Adrenal gland (tissue), 12 donors: ENCODE data around the gene PPP1R12C. TPM values are rescaled to one million over a fixed set of nuclear protein-coding genes. Genes with fewer than 3 reads are reported as not detected.
A peak's percentile ranks its signal among the peaks of the same experiment; 100 is the strongest.

Experiments
- DNase-seq, 7 donors: peaks; one replicate each; pipeline ENCODE4 v3.0.0-alpha.2; 2019 to 2020
- H3K27ac ChIP-seq, 5 donors: fragments of 200-600 bp; sonication (generic) in 4 of 5; 1 replicate in 3 of 5; 2 replicates in 2 of 5; pipeline versions ENCODE4 v1.5.1 to v1.8.0; 2016 to 2020; ENCODE audit warnings: mild to moderate bottlenecking in 1 of 5
- H3K27me3 ChIP-seq: fragments of 200-600 bp; 2 replicates; pipeline ENCODE4 v1.8.0; 2021
- H3K36me3 ChIP-seq, 2 donors: fragments of 200-600 bp; replicated peaks in 1 of 2; 1 replicate in 1 of 2; 2 replicates in 1 of 2; pipeline versions ENCODE4 v1.5.1 to v1.8.0; 2018 to 2022
- H3K4me1 ChIP-seq, 2 donors: fragments of 200-600 bp; replicated peaks in 1 of 2; 1 replicate in 1 of 2; 2 replicates in 1 of 2; pipeline versions ENCODE4 v1.5.1 to v1.8.0; 2018 to 2021
- H3K4me3 ChIP-seq, 4 donors: fragments of 200-600 bp; sonication (generic) in 3 of 4; one replicate each; pipeline ENCODE4 v1.5.1; 2016 to 2018
- H3K9me3 ChIP-seq, 3 donors: fragments of 200-600 bp; sonication (generic) in 1 of 3; replicated peaks in 1 of 3; 1 replicate in 2 of 3; 2 replicates in 1 of 3; pipeline versions ENCODE4 v1.5.1 to v1.8.0; 2016 to 2021
- CTCF ChIP-seq, 6 experiments: fragments of 450-650 bp in 4 of 6; fragments of 200-600 bp in 2 of 6; sonication (generic) in 1 of 6; IDR thresholded peaks; 1 replicate in 5 of 6; 2 replicates in 1 of 6; pipeline versions ENCODE4 v1.5.1 to v1.8.0; 2016 to 2021; ENCODE audit warnings: antibody characterized with exemption in 6 of 6, mild to moderate bottlenecking in 2 of 6, moderate library complexity in 1 of 6
- POLR2A ChIP-seq, 2 donors: fragments of 450-650 bp; IDR thresholded peaks; one replicate each; pipeline ENCODE4 v1.6.1; 2017; ENCODE audit warnings: antibody characterized with exemption in 2 of 2, mild to moderate bottlenecking in 2 of 2, moderate library complexity in 1 of 2
- WGBS, 4 donors: extraction: QIAGEN DNeasy Blood & Tissue Kit in 2 of 4; methylation state at CpG; one replicate each; pipeline versions ENCODE4 v1.1.5 to v1.1.7; 2013 to 2017; 5-methylcytosine and 5-hydroxymethylcytosine counted together
- intact Hi-C, 2 donors: fragments of 100-400 bp; cut with DNase I; formaldehyde crosslinking; loops; one replicate each; pipeline versions ENCODE4 v1.14.1 to v1.15.0; 2022 to 2023
- polyA plus RNA-seq, 3 donors: library from polyadenylated mRNA; stranded (reverse); fragments of 200-250 nt in 2 of 3; fragments of 350-450 nt in 1 of 3; fragmentation: Illumina TruSeq in 1 of 3; extraction: RNeasy Lipid Tissue Mini Kit (QIAGEN cat#74804) in 1 of 3; gene quantifications; one replicate each; pipeline ENCODE4 v1.2.3, GENCODE V29; 2013 to 2014
- total RNA-seq, 9 donors: library from RNA; depleted of rRNA in 4 of 9; stranded (reverse); fragments of >200 nt in 4 of 9; fragments of 120-200 nt in 1 of 9; fragmentation: NEBNext Ultra II Directional in 1 of 9; extraction: Animal tissue kit (Norgen Biotek cat#: 25700) in 1 of 9; gene quantifications; one replicate each; pipeline versions ENCODE4 v1.1.0 to v1.2.4, GENCODE V29; 2013 to 2023
- donor health status: healthy with polysubstance abuse.
- donor health status: Bipolar disorder and iron deficiency.
- donor health status: DM: yes; HTN: yes; CAD: no.
- donor health status: DM: no; HTN: no; CAD: no.
- donor health status: DM: no; HTN: no; CAD: no.
- donor health status: DM: yes; HTN: yes; CAD: no.

Gene PPP1R12C
- total and polyA plus RNA-seq, 12 donors = 22.1 to 251 (median 76.2) TPM

- Histone ChIP-seq H3K27me3 (peaks cover 29% of the 10 kb centered on the region), H3K4me3 (no peak overlapping the region), H3K9me3 (no peaks in the 10 kb centered on the region), H3K27ac (peak overlapping the region in 2 of 5 donors; percentile 44 to 47), H3K36me3 (no peaks in the 10 kb centered on the region), H3K4me1 (peaks cover 0 to 4% of the 10 kb centered on the region in 2 donors)
- TF ChIP-seq CTCF (IDR thresholded peaks at IDR 0.05) = no peak
- no peak for TF ChIP-seq POLR2A (IDR thresholded peaks at IDR 0.05)
- 61 to 66% (median 65%) methylated on average over 8 to 18 of the region's 18 CpGs for WGBS, 4 donors
- intact Hi-C loops = no loop called here
- DNase-seq = peak in 4 of 7 donors; percentile 45 to 77 (median 64)
These were observed 41.7 kb upstream of the PPP1R12C start for GRCh38 chr19:55158848-55159749.

GRCh38 chr19:55158423-55158822 lies 41.0 kb upstream of the PPP1R12C start:
- WGBS, 4 donors = 71 to 95% (median 79%) methylated on average over 3 to 4 of the region's 4 CpGs
- Histone ChIP-seq H3K27ac (peak overlapping the region in 2 of 5 donors; percentile 13 to 47), H3K4me1 (peaks cover 0 to 4% of the 10 kb centered on the region in 2 donors), H3K9me3 (no peaks in the 10 kb centered on the region), H3K36me3 (no peaks in the 10 kb centered on the region), H3K27me3 (peaks cover 29% of the 10 kb centered on the region), H3K4me3 (no peak overlapping the region)
- DNase-seq = no peak
- intact Hi-C loops = no loop called here
- no peak for TF ChIP-seq POLR2A (IDR thresholded peaks at IDR 0.05)
- no peak for TF ChIP-seq CTCF (IDR thresholded peaks at IDR 0.05)

GRCh38 chr19:55157064-55157908 lies 39.8 kb upstream of the PPP1R12C start, which contains the start of gene TNNI3:
TSS of gene TNNI3 (minus strand) at chr19:55157732. CDS start at chr19:55157589, 143 bp downstream.
- peak within 1 kb of the TSS in 1 of 4 donors; percentile 18 for H3K4me3 ChIP-seq
- H3K9me3 ChIP-seq = no peaks in the 10 kb centered on the region
- no peak for TF ChIP-seq POLR2A (IDR thresholded peaks at IDR 0.05)
- TF ChIP-seq CTCF (IDR thresholded peaks at IDR 0.05) = no peak
- intact Hi-C loops = no loop called here
- DNase-seq = no peak
- peaks cover 24% of the 10 kb centered on the region for H3K27me3 ChIP-seq
- WGBS, 4 donors = 19 to 44% (median 27%) methylated on average over 16 to 39 of the region's 39 CpGs
- no peaks in the 10 kb centered on the region for H3K36me3 ChIP-seq
- peak within 1 kb of the TSS in 2 of 5 donors; percentile 13 to 47 for H3K27ac ChIP-seq
- peaks cover 0 to 4% of the 10 kb centered on the region in 2 donors for H3K4me1 ChIP-seq
